Calu3 (cell line): ENCODE data around the gene ACAP3. TPM values are rescaled to one million over a fixed set of nuclear protein-coding genes. Genes with fewer than 3 reads are reported as not detected.
A peak's percentile ranks its signal among the peaks of the same experiment; 100 is the strongest.

Source experiments
- Bru-seq: library from RNA; stranded (reverse); fragments of 400-500 nt; gene quantifications from one replicate; lab custom pipeline; 2021; lab: Mats Ljungman, UMichigan
- BruChase-seq, 2 experiments: library from RNA; stranded (reverse); fragments of 400-500 nt; gene quantifications; one replicate each; lab custom pipeline; 2021; lab: Mats Ljungman, UMichigan
- BruUV-seq: library from RNA; stranded (reverse); fragments of 400-500 nt; replicated peaks from 2 replicates; lab custom pipeline; 2021; lab: Mats Ljungman, UMichigan
- CTCF ChIA-PET: fragments of 300-600 bp; sonication (Branson Sonifier 250); formaldehyde crosslinking; loops from one replicate; lab custom pipeline; 2022; ENCODE audit warnings: antibody characterized with exemption; lab: Charles Lee
- DNase-seq: peaks from one replicate; pipeline ENCODE4 v3.0.0; 2022
- H3K27ac Mint-ChIP-seq: one replicate; pipeline ENCODE4 v1.8.0; 2022; ENCODE audit warnings: mixed read lengths; ENCODE audit not compliant: unreplicated experiment
- H3K27me3 Mint-ChIP-seq: one replicate; pipeline ENCODE4 v1.8.0; 2022; ENCODE audit warnings: mixed read lengths; ENCODE audit not compliant: unreplicated experiment
- H3K36me3 Mint-ChIP-seq: one replicate; pipeline ENCODE4 v1.8.0; 2022; ENCODE audit warnings: mild to moderate bottlenecking, moderate library complexity, mixed read lengths; ENCODE audit not compliant: insufficient read depth, unreplicated experiment
- H3K4me1 Mint-ChIP-seq: one replicate; pipeline ENCODE4 v1.8.0; 2022; ENCODE audit warnings: mild to moderate bottlenecking, low read depth, mixed read lengths; ENCODE audit not compliant: unreplicated experiment
- H3K4me3 Mint-ChIP-seq: one replicate; pipeline ENCODE4 v1.8.0; 2022; ENCODE audit warnings: mild to moderate bottlenecking, low read depth, moderate library complexity, mixed read lengths; ENCODE audit not compliant: unreplicated experiment
- H3K9me3 Mint-ChIP-seq: one replicate; pipeline ENCODE4 v1.8.0; 2022; ENCODE audit warnings: low read depth, mixed read lengths; ENCODE audit not compliant: unreplicated experiment
- CTCF ChIP-seq: fragments of 200-600 bp; IDR thresholded peaks from one replicate; pipeline ENCODE4 v1.8.0; 2022; ENCODE audit warnings: antibody characterized with exemption; ENCODE audit not compliant: unreplicated experiment
- intact Hi-C: fragments of 100-400 bp; cut with micrococcal nuclease; formaldehyde crosslinking; loops from one replicate; pipeline ENCODE4 v1.10.0; 2022; ENCODE audit not compliant: unreplicated experiment
- long read RNA-seq: library from polyadenylated mRNA; stranded (forward); transcript quantifications from one replicate; pipeline ENCODE4 v2.0.0, GENCODE V29; 2022
- total RNA-seq: library from RNA; stranded (reverse); gene quantifications from 2 replicates; pipeline ENCODE4 v1.2.3, GENCODE V29; 2022

Gene ACAP3
- total RNA-seq: 41.1 and 48.3 TPM in 2 replicates
- Bru-seq, nascent RNA: percentile 36 among the genes with signal in this experiment
- percentile 65 among the genes with signal in this experiment for BruChase-seq, experiment 1, labeled RNA remaining after a 6-hour chase
- BruChase-seq, experiment 2, labeled RNA remaining after a 2-hour chase: percentile 65 among the genes with signal in this experiment
- long read RNA-seq, partial matches to known transcripts: 0 of 10 reads
- long read RNA-seq, other reads (novel, unspliced or antisense): 10 of 10 reads

GRCh38 chr1:1307923-1308755, at the start of gene ACAP3, which contains the start of gene PUSL1:
Gene ACAP3 (minus strand): TSS chr1:1307930. CDS start chr1:1307815, 115 bp downstream.
Gene PUSL1 (plus strand): TSS chr1:1308597. CDS start chr1:1308644, 47 bp downstream.
- no peak for TF ChIP-seq CTCF
- H3K4me3 Mint-ChIP-seq: peak within 1 kb of the TSS; percentile 73

DNA sequence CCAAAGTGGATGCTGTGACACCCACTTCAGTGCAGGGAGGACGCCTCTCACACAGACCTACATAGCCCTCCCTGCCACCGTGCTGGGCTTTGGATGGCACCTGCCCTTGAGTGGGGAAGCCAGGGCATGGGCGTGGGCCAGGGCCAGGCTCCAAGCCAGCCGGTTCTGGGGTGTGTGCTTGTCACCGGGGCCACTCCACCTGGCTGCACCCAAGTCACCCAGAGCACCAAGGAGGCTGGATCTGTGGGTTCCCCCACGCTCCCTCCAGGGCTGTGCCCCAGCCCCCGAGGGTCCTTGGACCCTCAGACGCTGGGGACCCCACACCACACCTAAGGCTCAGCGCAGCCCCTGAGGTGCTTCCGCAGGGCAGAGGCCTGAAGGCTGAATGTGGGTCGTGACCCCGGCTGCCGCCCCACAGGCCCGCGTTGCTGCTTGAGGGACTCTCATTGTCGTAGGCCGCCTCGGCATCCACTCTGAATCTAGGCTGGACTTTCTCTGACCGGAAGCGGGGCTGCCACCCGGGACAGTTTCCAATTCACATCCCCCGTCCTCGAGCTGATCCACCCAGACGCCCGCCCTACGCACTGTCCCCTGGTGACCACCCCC, 49.2 kb upstream of the ACAP3 start:
- BruUV-seq: no TSS peak
- H3K4me3 Mint-ChIP-seq: no peak overlapping the region
- DNase-seq: no peak
- peaks cover 14% of the 10 kb centered on the region for H3K27me3 Mint-ChIP-seq
- TF ChIP-seq CTCF: no peak
- CTCF ChIA-PET: no interaction called here
- peaks cover 23% of the 10 kb centered on the region for H3K36me3 Mint-ChIP-seq
- intact Hi-C loops: no loop called here
- no peak overlapping the region for H3K27ac Mint-ChIP-seq
- peaks cover 4% of the 10 kb centered on the region for H3K9me3 Mint-ChIP-seq
- peaks cover 10% of the 10 kb centered on the region for H3K4me1 Mint-ChIP-seq

More at GRCh38 chr1:1307923-1308755, at the start of gene ACAP3, which contains the start of gene PUSL1:
- intact Hi-C loops: no loop called here
- Mint-ChIP-seq H3K4me1 (no peaks in the 10 kb centered on the region), H3K27me3 (no peaks in the 10 kb centered on the region), H3K36me3 (peaks cover 68% of the 10 kb centered on the region), H3K27ac (peak within 1 kb of the TSS; percentile 15), H3K9me3 (no peaks in the 10 kb centered on the region)
- DNase-seq: peak; percentile 86
- BruUV-seq: no TSS peak
- CTCF ChIA-PET: no interaction called here

DNA sequence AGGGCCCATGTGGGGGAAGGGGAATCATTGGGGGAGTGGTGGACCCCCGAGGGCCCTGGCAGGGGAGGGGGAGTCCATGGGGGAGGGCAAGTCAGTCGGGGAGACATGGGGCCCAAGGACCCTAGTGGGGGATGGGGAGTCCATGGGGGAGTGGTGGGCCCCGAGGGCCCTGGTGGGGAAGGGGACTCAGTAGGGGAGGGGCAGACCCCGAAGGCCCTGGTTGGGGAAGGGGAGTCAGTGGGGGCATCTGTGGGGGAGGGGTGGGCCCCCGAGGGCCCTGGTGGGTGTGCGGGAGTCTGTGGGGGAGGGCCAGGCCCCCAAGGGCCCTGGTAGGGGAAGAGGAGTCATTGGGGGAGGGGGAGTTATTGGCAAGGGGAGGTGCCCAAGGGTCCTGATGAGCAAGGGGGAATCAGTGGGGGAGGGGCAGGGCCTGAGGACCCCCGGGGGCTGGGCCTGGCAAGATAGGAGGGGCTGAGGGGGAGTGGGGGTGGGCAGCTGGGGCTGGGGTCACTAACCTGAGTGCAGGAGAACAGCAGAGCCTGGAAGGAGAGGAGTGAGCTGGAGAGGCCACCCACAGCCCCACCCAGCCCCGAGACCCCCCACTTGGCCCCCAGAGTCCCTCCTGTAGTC, 48.6 kb upstream of the ACAP3 start:
- peaks cover 28% of the 10 kb centered on the region for H3K36me3 Mint-ChIP-seq
- intact Hi-C loops: no loop called here
- peaks cover 12% of the 10 kb centered on the region for H3K27me3 Mint-ChIP-seq
- CTCF ChIA-PET: no interaction called here
- no peak for DNase-seq
- no peak overlapping the region for H3K4me3 Mint-ChIP-seq
- no peak overlapping the region for H3K27ac Mint-ChIP-seq
- BruUV-seq: no TSS peak
- TF ChIP-seq CTCF: no peak
- peaks cover 10% of the 10 kb centered on the region for H3K4me1 Mint-ChIP-seq
- peaks cover 4% of the 10 kb centered on the region for H3K9me3 Mint-ChIP-seq

GRCh38 chr1:1355416-1355815, 47.7 kb upstream of the ACAP3 start:
- Mint-ChIP-seq H3K27me3 (peaks cover 3% of the 10 kb centered on the region), H3K4me3 (no peak overlapping the region), H3K27ac (no peak overlapping the region), H3K4me1 (peaks cover 2% of the 10 kb centered on the region), H3K36me3 (peaks cover 23% of the 10 kb centered on the region), H3K9me3 (no peaks in the 10 kb centered on the region)
- intact Hi-C loops: no loop called here
- CTCF ChIA-PET: no interaction called here
- BruUV-seq: no TSS peak
- no peak for TF ChIP-seq CTCF
- DNase-seq: no peak
